GM21367 (cell line): ENCODE results near the gene RANBP10.

ENCODE experiments used
- ATAC-seq: cut with Tn5 transposase; IDR thresholded peaks from one replicate; pipeline ENCODE4 v1.9.1; 2021; ENCODE audit not compliant: unreplicated experiment

RANBP10 gene

DNA sequence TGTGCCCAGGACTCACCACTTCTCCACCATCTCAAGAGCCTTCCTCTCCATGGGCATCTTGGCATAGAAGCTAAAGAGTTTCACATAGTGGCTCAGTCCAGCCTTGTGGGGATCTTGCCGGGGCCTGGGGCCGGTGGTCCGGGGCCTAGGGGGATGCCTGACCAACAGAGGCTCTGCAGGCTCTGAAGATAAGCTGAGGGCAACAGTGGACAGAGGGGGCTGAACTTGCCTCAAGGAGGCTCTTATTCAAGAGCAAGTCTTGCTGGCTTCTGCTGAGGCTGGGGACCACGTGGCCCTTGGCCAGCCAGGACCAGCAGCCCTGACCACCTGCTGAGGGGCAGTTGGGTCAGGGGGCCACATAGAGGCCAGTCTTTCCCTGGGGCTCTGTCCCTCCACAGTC, 22.3 kb upstream of the RANBP10 start:
- ATAC-seq: no peak

DNA sequence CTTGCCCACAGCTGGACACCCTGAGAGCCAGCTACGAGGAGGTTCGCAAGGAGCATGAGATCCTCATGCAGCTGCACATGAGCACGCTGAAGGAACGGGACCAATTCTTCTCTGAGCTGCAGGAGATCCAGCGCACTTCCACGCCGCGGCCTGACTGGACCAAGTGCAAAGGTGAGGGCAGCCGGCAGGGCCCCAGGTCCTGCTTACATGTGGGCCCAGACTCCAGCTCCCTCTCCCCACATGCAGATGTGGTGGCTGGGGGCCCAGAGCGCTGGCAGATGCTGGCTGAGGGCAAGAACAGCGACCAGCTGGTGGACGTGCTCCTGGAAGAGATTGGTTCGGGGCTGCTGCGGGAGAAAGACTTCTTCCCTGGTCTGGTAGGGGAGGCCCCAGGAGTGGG, 19.5 kb upstream of the RANBP10 start:
- ATAC-seq: no peak

DNA sequence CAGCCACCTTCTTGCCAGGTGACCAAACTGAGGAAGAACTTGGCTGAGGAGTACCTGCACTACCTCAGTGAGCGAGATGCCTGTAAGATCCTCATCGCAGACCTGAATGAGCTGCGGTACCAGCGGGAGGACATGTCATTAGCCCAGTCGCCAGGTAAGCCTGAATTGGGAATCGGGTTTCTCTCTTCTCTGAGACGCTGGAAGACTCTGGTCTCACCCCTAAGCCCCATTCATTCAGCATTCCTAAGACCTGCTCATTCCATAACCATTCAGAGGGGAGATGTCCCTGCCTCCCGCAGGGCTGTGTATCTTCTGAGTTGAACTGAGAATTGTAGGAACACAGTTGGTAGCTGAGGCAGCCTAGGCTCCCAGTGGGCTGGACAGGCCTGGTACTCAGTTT, 18.8 kb upstream of the RANBP10 start:
- no peak for ATAC-seq

DNA sequence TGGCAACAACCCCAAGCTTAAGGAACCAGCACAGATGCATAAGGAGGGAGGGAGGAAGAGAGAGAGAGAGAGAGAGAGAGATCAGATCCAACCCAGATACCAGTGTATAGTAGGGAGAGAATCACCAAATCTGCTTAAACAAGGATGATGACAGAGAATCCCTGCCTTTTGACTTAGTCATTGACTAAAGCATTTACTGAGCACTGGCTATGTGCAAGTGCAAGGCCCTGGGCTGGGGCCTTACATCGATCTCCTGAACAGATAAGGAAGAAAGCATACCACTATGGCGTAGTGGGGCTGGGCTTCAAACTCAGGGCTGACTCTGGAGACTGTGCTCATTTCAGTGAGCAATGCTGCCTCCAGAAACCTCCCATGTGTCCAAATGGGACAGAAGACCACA, 16.2 kb upstream of the RANBP10 start:
- no peak for ATAC-seq

DNA sequence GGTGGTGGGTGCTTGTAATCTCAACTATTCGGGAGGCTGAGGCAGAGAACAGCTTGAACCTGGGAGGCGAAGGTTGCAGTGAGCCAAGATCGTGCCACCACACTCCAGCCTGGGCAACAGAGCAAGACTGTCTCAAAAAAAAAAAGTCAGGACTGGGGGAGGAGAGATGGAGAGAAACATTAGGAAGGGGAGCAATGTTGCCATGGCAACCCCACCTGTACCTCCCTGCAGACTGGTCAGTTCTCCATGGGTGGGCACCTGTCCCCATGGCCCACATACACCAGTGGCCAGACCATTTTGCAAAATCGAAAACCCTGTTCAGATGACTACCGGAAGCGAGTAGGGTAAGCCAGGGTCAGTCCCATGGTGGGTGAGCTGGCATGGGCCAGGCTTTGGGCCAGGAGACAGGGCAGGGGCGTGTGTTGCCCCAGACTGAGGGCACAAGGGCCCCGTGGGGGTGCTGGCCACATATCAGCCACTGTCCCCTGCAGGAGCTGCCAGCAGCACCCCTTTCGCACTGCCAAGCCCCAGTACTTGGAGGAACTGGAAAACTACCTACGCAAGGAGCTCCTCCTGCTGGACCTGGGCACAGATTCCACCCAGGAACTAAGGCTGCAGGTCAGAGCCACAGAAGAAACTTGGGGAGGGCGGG, 14.4 kb upstream of the RANBP10 start:
- ATAC-seq: no peak

GRCh38 chr16:67814567-67814966, 8.2 kb upstream of the RANBP10 start:
- no peak for ATAC-seq

GRCh38 chr16:67811899-67812298, 5.5 kb upstream of the RANBP10 start:
- no peak for ATAC-seq

DNA sequence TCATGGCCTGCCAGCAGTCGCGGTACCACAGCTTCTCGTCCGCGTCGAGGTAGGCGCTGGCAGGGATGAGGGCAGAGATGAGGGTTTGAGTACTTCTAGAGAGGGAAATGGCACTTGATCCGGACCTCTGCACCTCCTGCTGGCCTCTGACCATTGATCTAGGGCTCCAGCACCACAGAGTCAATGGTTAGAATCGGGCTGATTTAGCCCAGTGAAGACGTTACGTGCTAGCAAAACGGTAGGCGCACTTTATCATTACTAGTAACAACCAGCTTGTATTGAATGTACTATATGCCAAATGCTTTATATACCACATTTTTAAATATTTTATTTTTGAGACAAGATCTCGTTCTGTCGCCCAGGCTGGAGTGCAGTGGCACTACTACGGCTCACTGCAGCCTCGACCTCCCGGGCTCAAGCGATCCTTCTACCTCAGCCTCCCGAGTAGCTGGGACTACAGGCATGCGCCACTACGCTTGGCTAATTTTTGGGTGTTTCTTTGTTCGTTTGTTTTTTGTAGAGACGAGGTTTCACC, 855 bp upstream of the RANBP10 start:
- no peak for ATAC-seq

DNA sequence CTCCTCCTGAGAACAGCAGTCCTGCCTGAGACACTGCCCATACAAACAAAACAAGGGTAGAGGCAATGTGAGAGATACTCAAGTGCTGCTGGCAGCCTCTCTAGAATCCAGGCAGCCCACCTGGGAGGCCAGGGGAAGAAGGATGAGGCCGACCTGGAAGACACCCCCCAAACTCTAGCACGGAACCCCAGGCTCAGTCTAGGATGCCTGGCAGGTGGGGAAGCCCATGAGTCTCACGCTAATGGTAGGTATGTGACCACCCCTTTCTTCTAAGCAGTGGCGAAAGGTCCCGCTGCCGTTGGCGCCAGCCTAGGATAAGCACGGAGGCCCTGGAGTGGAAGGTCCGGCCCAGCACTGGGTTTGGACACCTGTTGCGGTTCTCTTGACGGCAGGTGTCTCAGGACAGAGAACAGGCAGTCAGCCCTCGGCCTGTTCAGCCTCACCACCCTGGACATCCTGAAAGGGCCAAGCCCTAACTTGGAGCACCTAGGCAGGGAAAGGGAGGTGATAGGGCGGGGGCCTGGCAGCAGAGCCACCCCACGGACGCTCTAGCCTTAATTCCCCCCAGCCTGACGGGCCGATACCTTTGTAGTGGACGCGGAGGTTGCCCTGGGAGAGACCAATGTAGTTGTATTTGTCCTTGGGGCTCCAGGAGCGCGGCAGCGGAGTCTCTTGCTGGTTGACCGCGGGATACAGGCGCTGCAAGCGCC, 487 bp downstream of the RANBP10 start:
- ATAC-seq: no peak

DNA sequence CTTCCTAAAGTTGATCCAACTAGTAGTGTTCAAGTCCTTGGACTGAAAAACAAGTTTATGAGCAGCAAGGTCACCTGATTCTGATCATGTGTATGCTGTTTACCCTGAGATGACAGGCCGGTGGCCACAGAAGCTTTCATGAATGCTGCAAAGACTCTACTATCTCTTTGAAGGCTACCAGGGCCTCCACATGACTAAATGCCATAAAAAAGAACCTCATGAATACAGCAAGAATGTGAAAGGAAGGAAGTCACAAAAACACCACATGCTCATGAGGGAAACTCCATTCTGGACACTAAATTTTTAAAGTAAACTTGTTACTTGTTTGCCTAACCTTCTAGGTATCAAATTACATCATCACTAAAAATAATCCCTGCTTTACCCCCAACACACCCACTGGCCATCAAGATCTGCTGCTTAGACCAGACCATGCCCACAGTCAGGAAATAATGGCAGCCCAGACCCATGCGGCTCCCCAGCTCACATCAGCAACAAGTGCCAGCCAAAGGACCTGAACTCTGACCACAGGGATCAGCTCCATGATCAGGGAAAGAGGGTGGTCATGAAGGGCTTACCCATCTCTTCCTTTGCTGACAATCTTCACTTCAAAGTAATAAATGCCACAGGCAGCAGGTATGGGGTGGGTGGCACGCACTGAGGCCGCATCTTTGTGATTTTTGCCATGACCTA, 1.4 kb downstream of the RANBP10 start:
- no peak for ATAC-seq

DNA sequence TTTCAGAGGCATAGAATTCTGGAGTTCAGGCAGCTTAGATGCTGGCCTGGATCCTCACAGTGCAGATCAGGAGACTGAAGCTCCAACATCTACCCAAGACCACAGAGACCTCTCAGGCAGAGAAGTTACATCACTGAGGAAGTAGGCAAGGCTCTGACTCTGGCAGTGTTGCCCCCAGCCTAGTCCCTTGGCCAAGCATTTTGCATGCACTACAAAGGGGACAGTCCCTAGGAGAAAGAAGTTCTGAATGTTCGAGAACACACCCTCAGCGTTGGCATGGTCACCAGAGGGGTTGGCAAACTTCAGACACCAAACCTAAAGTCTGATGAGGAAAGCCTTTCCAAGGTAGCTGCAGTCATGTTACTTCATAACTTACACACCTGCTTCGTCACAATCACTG, 2.5 kb downstream of the RANBP10 start:
- ATAC-seq: no peak

- ATAC-seq: no peak
These were observed 4.5 kb downstream of the RANBP10 start for GRCh38 chr16:67801883-67802282.

DNA sequence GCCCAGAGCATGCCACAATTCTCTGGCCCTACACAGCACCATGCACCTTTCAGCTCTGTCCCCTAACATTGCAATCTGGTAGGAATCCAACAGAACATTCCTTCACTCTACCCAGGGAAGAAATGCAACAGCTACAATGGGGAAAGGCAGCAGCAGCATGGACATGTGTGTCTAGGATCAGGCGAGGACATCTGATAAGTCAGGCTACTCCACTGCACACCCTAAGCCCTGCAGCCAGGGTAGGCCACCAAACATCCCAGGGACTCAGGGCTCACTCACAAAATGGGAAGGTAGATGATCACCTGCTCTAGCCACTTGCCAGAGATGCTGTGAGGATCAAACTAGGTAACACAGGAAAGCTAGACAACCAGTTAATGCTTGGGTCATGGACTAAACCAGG, 5.1 kb downstream of the RANBP10 start:
- ATAC-seq: no peak

- ATAC-seq: no peak
These were observed 5.9 kb downstream of the RANBP10 start for GRCh38 chr16:67800338-67800926.

- no peak for ATAC-seq
These were observed 10.2 kb downstream of the RANBP10 start for GRCh38 chr16:67796099-67796718.

DNA sequence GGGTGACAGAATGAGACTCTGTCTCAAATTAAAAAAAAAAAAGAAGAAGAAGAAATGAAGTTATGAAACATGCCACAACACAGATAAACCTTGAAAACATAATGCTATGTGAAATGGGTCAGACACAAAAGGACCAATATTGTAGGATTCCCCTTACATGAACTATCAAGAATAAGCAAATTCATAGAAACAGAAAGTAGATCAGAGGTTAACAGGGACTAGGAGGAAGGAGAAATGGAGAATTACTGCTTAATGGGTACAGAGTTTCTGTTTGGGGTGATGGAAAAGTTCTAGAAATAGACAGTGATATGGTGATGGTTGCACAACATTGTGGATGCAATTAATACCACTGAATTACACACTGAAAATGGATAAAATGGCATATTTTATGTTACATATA, 16.3 kb downstream of the RANBP10 start:
- no peak for ATAC-seq

DNA sequence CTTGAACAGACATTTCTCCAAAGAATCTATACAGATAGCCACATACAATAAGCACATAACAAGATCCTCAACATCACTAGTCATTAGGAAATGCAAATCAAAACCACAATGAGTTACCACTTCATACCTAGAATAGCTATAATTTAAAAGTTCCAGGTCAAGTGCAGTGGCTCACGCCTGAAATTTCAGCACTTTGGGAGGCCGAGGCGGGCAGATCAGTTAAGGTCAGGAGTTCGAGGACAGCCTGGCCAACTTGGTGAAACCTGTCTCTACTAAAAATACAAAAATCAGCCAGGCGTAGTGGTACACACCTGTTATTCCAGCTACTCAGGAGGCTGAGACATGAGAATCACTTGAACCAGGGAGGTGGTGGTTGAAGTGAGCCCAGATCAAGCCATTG, 19.9 kb downstream of the RANBP10 start:
- no peak for ATAC-seq

- no peak for ATAC-seq
These were observed 23.0 kb downstream of the RANBP10 start for GRCh38 chr16:67783353-67783725.

DNA sequence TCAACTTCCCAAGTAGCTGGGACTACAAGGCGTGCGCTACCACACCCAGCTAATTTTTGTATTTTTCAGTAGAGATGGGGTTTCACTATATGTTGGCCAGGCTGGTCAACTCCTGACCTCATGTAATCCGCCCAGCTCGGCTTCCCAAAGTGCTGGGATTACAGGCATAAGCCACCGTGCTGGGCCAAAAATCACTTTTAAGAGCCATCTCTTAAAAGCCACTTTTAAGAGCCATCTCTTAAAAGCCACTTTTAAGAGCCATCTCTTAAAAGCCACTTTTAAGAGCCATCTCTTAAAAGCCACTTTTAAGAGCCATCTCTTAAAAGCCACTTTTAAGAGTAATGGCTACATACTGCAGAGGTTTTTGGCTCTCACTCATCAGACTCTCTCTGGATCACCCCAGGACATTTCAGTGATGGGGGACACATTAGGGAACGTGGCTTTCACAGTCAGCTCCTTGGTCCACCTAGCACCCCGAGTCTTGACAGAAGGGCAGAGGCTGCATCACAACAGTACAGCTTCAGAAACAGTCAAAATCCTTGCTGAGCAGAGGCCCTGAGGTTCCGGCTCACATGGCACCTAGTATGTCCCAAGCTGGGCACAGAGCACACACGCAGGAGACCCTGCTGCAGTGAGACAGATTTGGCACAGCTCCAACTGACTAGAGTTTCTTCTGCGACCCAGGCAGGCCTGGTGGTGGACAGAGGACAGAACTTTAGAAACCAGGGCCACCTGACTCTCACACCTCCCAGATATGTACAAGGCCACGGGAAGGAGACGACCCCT, 23.6 kb downstream of the RANBP10 start:
- no peak for ATAC-seq

DNA sequence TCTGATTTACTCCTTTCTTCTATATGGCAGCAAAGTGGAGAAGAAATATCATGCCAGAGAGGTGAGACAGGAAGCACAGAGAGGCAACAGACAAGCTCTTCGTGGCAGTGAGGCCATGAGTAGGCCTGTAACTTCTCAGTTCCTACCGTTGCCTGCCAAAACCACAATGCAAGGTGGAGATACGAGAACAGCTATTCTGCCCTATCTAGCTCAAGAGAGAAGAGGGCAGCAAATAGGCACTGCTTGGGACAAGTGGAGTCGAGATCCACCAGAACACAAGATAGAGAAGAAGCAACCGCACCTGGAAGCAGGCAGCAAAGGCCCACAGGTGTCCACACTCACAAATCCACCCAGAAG, 24.8 kb downstream of the RANBP10 start:
- ATAC-seq: no peak
